ENCODE data around the gene TNFAIP1.

Gene TNFAIP1

DNA sequence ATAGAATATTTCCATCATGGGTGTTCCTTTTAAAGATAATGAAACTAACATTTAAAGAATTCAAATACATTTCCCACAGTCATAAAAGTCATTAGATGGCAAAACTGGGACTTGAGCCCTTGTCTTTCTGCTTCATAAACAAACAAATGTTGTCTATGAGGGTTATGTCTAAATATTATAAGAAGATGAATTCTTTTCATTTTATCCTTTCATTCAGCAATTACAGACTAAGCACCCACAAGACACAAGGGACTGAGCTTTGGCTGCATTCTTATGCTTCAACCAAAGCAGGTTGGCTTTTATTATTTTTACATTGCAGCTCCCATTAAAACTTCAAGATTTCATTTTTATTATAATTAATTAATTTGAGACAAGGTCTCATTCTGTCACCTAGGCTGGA, 50.8 kb downstream of the TNFAIP1 start:
- ATAC-seq (ENCODE audit: insufficient read depth, low read depth) (no peak), DNase-seq (no peak)
- H3K27ac ChIP-seq (ENCODE audit: low read length) = no peak overlapping the region
- H3K4me2 ChIP-seq (ENCODE audit: insufficient read depth, low read length) = no peak overlapping the region
- H3K9me3 ChIP-seq (ENCODE audit: insufficient read depth, low read length, severe bottlenecking) = no peaks in the 10 kb centered on the region
- no peak overlapping the region for H2AFZ ChIP-seq (ENCODE audit: low read depth, low read length)
- H3K9ac ChIP-seq (ENCODE audit: low read depth, low read length) = no peak overlapping the region
- H4K20me1 ChIP-seq (ENCODE audit: insufficient read depth, low read length) = no peaks in the 10 kb centered on the region
- H3K4me3 ChIP-seq (ENCODE audit: low read depth in 1 of 2, low read length in 2 of 2) = no peak overlapping the region
- H3K27me3 ChIP-seq (ENCODE audit: insufficient read depth, low read length, poor library complexity) = no peaks in the 10 kb centered on the region
- no peaks in the 10 kb centered on the region for H3K79me2 ChIP-seq (ENCODE audit: insufficient read depth, low read length)
- H3K36me3 ChIP-seq (ENCODE audit: insufficient read depth, low read length) = no peaks in the 10 kb centered on the region
- TF ChIP-seq EZH2 (IDR thresholded peaks at IDR 0.05; ENCODE audit: borderline replicate concordance, low read depth, low read length, severe bottlenecking) = no peak
- TF ChIP-seq, protein P1, sequence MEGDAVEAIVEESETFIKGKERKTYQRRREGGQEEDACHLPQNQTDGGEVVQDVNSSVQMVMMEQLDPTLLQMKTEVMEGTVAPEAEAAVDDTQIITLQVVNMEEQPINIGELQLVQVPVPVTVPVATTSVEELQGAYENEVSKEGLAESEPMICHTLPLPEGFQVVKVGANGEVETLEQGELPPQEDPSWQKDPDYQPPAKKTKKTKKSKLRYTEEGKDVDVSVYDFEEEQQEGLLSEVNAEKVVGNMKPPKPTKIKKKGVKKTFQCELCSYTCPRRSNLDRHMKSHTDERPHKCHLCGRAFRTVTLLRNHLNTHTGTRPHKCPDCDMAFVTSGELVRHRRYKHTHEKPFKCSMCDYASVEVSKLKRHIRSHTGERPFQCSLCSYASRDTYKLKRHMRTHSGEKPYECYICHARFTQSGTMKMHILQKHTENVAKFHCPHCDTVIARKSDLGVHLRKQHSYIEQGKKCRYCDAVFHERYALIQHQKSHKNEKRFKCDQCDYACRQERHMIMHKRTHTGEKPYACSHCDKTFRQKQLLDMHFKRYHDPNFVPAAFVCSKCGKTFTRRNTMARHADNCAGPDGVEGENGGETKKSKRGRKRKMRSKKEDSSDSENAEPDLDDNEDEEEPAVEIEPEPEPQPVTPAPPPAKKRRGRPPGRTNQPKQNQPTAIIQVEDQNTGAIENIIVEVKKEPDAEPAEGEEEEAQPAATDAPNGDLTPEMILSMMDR (IDR thresholded peaks at IDR 0.05; ENCODE audit: borderline replicate concordance, extremely low read depth, low read length, poor library complexity, severe bottlenecking) = no peak
- peaks cover 21% of the 10 kb centered on the region for H3K4me1 ChIP-seq (ENCODE audit: insufficient read depth, low read length)

DNA sequence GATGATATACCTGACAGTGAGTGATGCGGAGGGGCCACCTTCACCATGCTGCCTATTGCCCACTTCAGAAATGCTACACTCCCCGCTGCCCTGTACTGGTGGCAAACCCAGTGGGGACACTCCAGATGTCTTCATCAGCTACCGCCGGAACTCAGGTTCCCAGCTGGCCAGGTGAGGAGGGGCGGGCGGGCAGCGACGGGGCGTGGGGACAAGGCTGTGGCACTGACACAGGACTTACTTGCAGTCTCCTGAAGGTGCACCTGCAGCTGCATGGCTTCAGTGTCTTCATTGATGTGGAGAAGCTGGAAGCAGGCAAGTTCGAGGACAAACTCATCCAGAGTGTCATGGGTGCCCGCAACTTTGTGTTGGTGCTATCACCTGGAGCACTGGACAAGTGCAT, 52.5 kb downstream of the TNFAIP1 start:
- ATAC-seq (ENCODE audit: insufficient read depth, low read depth) = no peak
- no peak overlapping the region for H3K4me3 ChIP-seq (ENCODE audit: low read depth in 1 of 2, low read length in 2 of 2)
- no peaks in the 10 kb centered on the region for H4K20me1 ChIP-seq (ENCODE audit: insufficient read depth, low read length)
- H3K79me2 ChIP-seq (ENCODE audit: insufficient read depth, low read length) = no peaks in the 10 kb centered on the region
- no peaks in the 10 kb centered on the region for H3K27me3 ChIP-seq (ENCODE audit: insufficient read depth, low read length, poor library complexity)
- H3K4me2 ChIP-seq (ENCODE audit: insufficient read depth, low read length) = no peak overlapping the region
- no peaks in the 10 kb centered on the region for H3K9me3 ChIP-seq (ENCODE audit: insufficient read depth, low read length, severe bottlenecking)
- H3K9ac ChIP-seq (ENCODE audit: low read depth, low read length) = no peak overlapping the region
- H3K4me1 ChIP-seq (ENCODE audit: insufficient read depth, low read length) = peaks cover 21% of the 10 kb centered on the region
- no peak overlapping the region for H2AFZ ChIP-seq (ENCODE audit: low read depth, low read length)
- H3K27ac ChIP-seq (ENCODE audit: low read length) = no peak overlapping the region
- TF ChIP-seq, protein P1 (IDR thresholded peaks at IDR 0.05; ENCODE audit: borderline replicate concordance, extremely low read depth, low read length, poor library complexity, severe bottlenecking) = no peak
- H3K36me3 ChIP-seq (ENCODE audit: insufficient read depth, low read length) = no peaks in the 10 kb centered on the region
- no peak for DNase-seq

DNA sequence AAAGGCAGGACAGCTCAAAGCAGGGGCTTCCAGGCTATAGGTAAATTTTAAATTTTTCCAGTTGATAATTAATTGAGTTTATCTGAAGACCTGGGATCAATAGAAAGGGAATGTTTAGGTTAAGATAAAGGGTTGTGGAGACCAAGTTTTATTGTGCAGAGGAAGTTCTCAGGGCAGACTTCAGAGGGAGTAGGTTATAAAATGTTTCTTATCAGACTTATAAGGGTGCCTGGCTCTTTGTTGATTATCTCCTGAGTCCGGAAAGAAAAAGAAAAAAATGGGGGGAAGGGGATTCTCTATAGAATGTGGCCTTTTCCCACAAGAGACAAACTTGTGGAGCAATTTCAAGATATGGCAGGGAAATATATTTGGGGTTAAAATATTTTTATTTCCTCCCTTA, 54.6 kb downstream of the TNFAIP1 start:
- Histone ChIP-seq H2AFZ (ENCODE audit: low read depth, low read length) (no peak overlapping the region), H3K27ac (ENCODE audit: low read length) (no peak overlapping the region), H3K4me3 (ENCODE audit: low read depth in 1 of 2, low read length in 2 of 2) (no peak overlapping the region), H4K20me1 (ENCODE audit: insufficient read depth, low read length) (no peaks in the 10 kb centered on the region), H3K4me2 (ENCODE audit: insufficient read depth, low read length) (no peak overlapping the region), H3K36me3 (ENCODE audit: insufficient read depth, low read length) (no peaks in the 10 kb centered on the region), H3K9me3 (ENCODE audit: insufficient read depth, low read length, severe bottlenecking) (no peaks in the 10 kb centered on the region), H3K4me1 (ENCODE audit: insufficient read depth, low read length) (peaks cover 5% of the 10 kb centered on the region), H3K27me3 (ENCODE audit: insufficient read depth, low read length, poor library complexity) (no peaks in the 10 kb centered on the region), H3K79me2 (ENCODE audit: insufficient read depth, low read length) (no peaks in the 10 kb centered on the region), H3K9ac (ENCODE audit: low read depth, low read length) (no peak overlapping the region)
- DNase-seq (no peak), ATAC-seq (ENCODE audit: insufficient read depth, low read depth) (no peak)
- TF ChIP-seq EZH2 (IDR thresholded peaks at IDR 0.05; ENCODE audit: borderline replicate concordance, low read depth, low read length, severe bottlenecking) = no peak
- TF ChIP-seq, protein P1 (IDR thresholded peaks at IDR 0.05; ENCODE audit: borderline replicate concordance, extremely low read depth, low read length, poor library complexity, severe bottlenecking) = no peak

DNA sequence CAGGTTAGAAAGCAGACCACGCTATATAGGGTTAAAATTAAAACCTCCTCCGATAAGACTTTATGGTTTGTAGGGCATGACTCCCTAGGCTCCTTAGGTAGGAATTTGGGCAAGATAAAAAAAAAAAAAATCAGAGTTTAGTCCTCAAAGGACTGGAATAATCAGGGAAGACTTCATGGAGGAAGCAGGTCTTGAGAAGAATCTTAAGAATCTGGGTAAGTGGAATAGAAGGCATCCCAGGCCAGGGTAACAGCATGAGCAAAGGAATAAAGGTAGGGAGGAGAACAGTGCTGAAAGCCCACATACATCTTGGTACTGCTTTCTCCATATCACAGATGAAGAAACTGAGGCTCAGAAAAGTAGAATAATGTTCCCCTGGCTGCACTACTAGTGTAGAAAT, 55.0 kb downstream of the TNFAIP1 start:
- H3K27ac ChIP-seq (ENCODE audit: low read length) = no peak overlapping the region
- no peak overlapping the region for H3K4me2 ChIP-seq (ENCODE audit: insufficient read depth, low read length)
- no peak overlapping the region for H3K4me3 ChIP-seq (ENCODE audit: low read depth in 1 of 2, low read length in 2 of 2)
- H4K20me1 ChIP-seq (ENCODE audit: insufficient read depth, low read length) = no peaks in the 10 kb centered on the region
- peaks cover under 1% of the 10 kb centered on the region for H3K4me1 ChIP-seq (ENCODE audit: insufficient read depth, low read length)
- H2AFZ ChIP-seq (ENCODE audit: low read depth, low read length) = no peak overlapping the region
- no peak overlapping the region for H3K9ac ChIP-seq (ENCODE audit: low read depth, low read length)
- TF ChIP-seq, protein P1 (IDR thresholded peaks at IDR 0.05; ENCODE audit: borderline replicate concordance, extremely low read depth, low read length, poor library complexity, severe bottlenecking) = no peak
- TF ChIP-seq EZH2 (IDR thresholded peaks at IDR 0.05; ENCODE audit: borderline replicate concordance, low read depth, low read length, severe bottlenecking) = no peak
- no peaks in the 10 kb centered on the region for H3K9me3 ChIP-seq (ENCODE audit: insufficient read depth, low read length, severe bottlenecking)
- H3K27me3 ChIP-seq (ENCODE audit: insufficient read depth, low read length, poor library complexity) = no peaks in the 10 kb centered on the region
- no peaks in the 10 kb centered on the region for H3K79me2 ChIP-seq (ENCODE audit: insufficient read depth, low read length)
- no peak for DNase-seq
- ATAC-seq (ENCODE audit: insufficient read depth, low read depth) = no peak
- H3K36me3 ChIP-seq (ENCODE audit: insufficient read depth, low read length) = no peaks in the 10 kb centered on the region
